Epithelial cell of proximal tubule (primary cell): ENCODE data around the gene ZNF415. TPM values are rescaled to one million over a fixed set of nuclear protein-coding genes. Genes with fewer than 3 reads are reported as not detected.
A peak's percentile ranks its signal among the peaks of the same experiment; 100 is the strongest.

ENCODE experiments used
- DNase-seq: peaks from one replicate; pipeline ENCODE4 v3.0.0-alpha.2; 2011; ENCODE audit warnings: low read depth
- H3K4me3 ChIP-seq: 2 replicates; pipeline ENCODE4 v1.5.1; 2011; ENCODE audit warnings: low read depth, mild to moderate bottlenecking, low read length
- total RNA-seq: library from RNA; depleted of rRNA; stranded (reverse); fragments of >200 nt; gene quantifications from 2 replicates; pipeline ENCODE4 v1.2.3, GENCODE V29; 2015
- TF ChIP-seq, protein P1 (sequence below): conservative IDR thresholded peaks from 2 replicates; pipeline ENCODE4 v1.5.1; 2012; ENCODE audit warnings: low read depth, mild to moderate bottlenecking, low read length

Gene ZNF415
- total RNA-seq, 1 donor from 2014 or later, result 3.1 TPM

DNA sequence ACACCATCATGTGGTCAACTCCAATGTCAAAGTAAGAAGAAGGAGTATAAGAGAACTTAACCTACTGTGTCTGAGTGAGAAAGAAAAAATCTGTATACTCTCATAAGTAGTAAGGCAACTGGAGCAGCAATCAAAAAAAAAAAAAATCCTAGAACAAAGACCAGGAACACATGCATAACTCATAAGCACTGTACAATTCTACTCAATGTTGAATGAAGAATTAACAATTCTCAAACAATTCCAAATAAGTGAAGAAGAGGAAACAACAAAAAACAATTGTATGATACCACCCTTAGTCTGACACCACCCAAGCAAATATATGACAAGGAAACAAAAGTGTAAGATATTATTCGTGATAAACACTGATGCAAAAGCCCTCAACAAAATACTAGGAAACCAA is 54.0 kb downstream of the ZNF415 start:
- H3K4me3 ChIP-seq, result no peak overlapping the region
- DNase-seq, result no peak
- TF ChIP-seq, protein P1, sequence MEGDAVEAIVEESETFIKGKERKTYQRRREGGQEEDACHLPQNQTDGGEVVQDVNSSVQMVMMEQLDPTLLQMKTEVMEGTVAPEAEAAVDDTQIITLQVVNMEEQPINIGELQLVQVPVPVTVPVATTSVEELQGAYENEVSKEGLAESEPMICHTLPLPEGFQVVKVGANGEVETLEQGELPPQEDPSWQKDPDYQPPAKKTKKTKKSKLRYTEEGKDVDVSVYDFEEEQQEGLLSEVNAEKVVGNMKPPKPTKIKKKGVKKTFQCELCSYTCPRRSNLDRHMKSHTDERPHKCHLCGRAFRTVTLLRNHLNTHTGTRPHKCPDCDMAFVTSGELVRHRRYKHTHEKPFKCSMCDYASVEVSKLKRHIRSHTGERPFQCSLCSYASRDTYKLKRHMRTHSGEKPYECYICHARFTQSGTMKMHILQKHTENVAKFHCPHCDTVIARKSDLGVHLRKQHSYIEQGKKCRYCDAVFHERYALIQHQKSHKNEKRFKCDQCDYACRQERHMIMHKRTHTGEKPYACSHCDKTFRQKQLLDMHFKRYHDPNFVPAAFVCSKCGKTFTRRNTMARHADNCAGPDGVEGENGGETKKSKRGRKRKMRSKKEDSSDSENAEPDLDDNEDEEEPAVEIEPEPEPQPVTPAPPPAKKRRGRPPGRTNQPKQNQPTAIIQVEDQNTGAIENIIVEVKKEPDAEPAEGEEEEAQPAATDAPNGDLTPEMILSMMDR, result no peak

DNA sequence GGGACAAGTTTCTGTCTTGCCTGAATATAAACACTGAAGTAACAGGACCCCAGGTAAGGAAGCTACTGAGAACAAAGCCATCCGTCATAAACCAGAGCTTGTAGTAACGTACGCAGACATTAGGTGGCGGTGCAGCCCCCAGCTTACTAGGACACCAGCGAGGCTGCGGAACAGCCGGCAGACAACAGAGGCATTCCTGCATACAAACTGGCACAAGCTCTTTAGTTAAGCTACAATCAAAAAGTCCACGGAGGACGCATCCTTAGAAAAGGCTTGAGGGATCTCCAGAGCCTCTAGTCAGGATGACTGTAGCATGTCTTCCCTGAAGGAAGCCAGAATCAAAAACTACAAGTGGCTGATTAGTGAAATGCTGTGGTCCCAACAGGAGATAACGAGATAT is 55.7 kb downstream of the ZNF415 start:
- H3K4me3 ChIP-seq, result no peak overlapping the region
- TF ChIP-seq, protein P1, result peak; percentile 27
- DNase-seq, result no peak

DNA sequence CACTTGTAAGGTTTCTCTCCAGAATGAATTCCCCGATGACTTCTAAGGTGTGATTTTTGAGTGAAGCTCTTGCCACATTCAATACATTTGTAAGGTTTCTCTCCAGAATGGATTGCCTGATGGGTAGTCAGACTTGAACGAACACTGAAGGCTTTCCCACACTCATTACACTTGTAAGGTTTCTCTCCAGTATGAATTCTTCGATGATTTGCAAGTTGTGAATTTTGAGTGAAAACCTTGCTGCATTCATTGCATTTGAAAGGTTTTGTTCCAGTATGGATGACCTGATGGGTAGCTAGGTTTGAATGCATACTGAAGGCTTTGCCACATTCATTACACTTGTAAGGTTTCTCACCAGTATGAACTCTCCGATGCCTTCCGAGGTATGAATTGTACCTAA is 63.9 kb downstream of the ZNF415 start:
- no peak for DNase-seq
- no peak overlapping the region for H3K4me3 ChIP-seq
- TF ChIP-seq, protein P1, result no peak

DNA sequence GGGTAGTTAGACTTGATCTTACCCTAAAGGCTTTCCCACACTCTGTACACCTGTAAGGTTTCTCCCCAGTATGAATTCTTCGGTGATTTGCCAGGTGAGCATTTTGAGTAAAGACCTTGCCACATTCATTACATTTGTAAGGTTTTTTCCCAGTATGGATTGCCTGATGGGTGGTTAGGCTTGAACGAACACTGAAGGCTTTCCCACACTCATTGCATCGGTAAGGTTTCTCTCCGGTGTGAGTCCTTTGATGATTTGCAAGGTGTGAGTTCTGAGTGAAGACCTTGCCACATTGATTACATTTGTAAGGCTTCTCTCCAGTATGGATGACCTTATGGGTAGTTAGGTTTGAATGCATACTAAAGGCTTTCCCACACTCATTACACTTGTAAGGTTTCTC is 64.5 kb downstream of the ZNF415 start:
- no peak for DNase-seq
- TF ChIP-seq, protein P1, result no peak

DNA sequence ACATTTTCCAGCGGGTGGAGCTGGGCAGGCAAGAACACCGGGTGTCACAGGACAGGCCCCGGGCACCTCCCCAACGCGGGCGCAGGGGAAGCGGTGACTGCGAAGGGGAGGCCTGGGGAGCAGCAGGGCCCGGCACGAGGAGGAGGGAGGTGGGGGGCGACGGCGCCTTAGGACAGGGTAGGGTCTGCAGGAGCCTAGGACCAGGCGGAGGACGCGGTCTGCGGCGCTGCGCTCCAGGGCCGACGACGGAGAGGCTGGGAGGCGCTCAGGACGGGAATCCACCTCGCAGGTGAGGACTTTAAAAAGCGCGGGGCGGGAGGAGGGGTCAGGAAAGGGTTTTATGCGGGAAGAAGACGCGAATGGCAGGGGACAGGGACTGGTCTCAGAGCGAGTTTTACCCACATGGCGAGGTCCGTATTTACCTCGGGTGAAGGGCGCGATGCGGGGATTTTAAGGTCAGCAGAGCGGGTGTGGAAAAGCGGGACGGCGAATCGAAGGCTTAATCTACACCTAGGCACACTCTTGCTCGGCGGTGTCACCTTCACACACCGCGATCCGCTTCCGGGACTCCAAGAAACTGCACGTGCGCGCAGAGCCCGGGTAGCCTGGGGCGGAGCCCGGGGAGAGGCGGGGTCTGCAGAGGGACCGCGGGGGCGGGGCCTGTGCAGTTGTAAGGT is 74.7 kb downstream of the ZNF415 start:
- TF ChIP-seq, protein P1, result no peak
- no peak for DNase-seq
- H3K4me3 ChIP-seq, result peak overlapping the region; percentile 38

More for the DNA sequence above, 64.5 kb downstream of the ZNF415 start:
- H3K4me3 ChIP-seq, result no peak overlapping the region

Other genes starting within 250 kb of the ZNF415 start
- 4.7 and 18.9 TPM in 2 replicates for gene ZNF320, start 235.3 kb downstream of the ZNF415 start, total RNA-seq
- gene ZNF888, start 209.5 kb downstream of the ZNF415 start, total RNA-seq, result 5.1 and 6.3 TPM in 2 replicates
- 2.5 and 4.2 TPM in 2 replicates for gene ZNF816, start 170.0 kb downstream of the ZNF415 start, total RNA-seq
- gene ERVV-1, start 119.0 kb downstream of the ZNF415 start, total RNA-seq, result not detected in 2 replicates
- not detected in 2 replicates for gene ERVV-2, start 88.2 kb downstream of the ZNF415 start, total RNA-seq
- 5.5 and 9.6 TPM in 2 replicates for gene ZNF160, start 29.5 kb downstream of the ZNF415 start, total RNA-seq
- 4.3 and 8.8 TPM in 2 replicates for gene ZNF347, start 26.1 kb upstream of the ZNF415 start, total RNA-seq
- 2.2 and 10.8 TPM in 2 replicates for gene ZNF665, start 60.4 kb upstream of the ZNF415 start, total RNA-seq
- gene ZNF677, start 122.0 kb upstream of the ZNF415 start, total RNA-seq, result 8.5 and 25.3 TPM in 2 replicates
- gene VN1R2, start 125.4 kb upstream of the ZNF415 start, total RNA-seq, result not detected in 2 replicates
- gene VN1R4, start 134.8 kb upstream of the ZNF415 start, total RNA-seq, result not detected in 2 replicates
- gene ZNF845, start 200.8 kb upstream of the ZNF415 start, total RNA-seq, result 4.5 and 4.6 TPM in 2 replicates
- gene ZNF525, start 232.8 kb upstream of the ZNF415 start, total RNA-seq, result 5.6 and 16.3 TPM in 2 replicates